Head of caudate nucleus (tissue), 42 donors: ENCODE results near the gene MYO7B.
A peak's percentile ranks its signal among the peaks of the same experiment; 100 is the strongest.
"Not testable (repeated sequence)": the region's sequence is repeated elsewhere in the genome, so short reads cannot be mapped to it uniquely, and the experiment has no call there.

Experiments used
- DNase-seq, 42 donors: peaks; one replicate each; pipeline versions ENCODE4 v3.0.0 to v3.0.0-alpha.2; 2020 to 2021; ENCODE audit warnings: mixed read lengths in 7 of 42
- intact Hi-C: fragments of 100-400 bp; cut with DNase I; formaldehyde crosslinking; loops from one replicate; pipeline ENCODE4 v1.15.0; 2022

MYO7B gene

GRCh38 chr2:127542231-127542630 is 6.7 kb downstream of the MYO7B start:
- intact Hi-C loops: no loop called here
- DNase-seq: no peak

- DNase-seq, intact Hi-C loops: not testable (repeated sequence)
Measured at GRCh38 chr2:127543013-127543501, 7.6 kb downstream of the MYO7B start.

DNA sequence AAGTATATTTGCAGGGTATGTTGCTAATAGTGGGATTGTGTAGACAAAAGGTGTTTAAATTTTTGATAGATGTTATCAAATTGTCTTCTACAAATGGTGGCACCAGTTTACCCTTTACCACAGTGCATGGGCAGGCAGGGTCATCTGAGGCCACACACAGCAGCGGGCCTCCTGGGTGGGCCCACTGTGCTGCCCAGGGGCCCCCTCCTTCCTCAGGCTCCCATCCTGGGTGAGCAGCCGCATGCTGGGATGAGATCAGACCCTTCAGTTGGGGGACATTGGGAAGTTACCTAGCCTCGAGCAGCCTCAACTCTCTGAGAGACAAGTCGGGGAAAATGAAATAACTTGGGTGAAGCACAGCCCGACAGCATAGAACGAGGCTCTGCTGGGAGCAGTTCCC is 9.7 kb downstream of the MYO7B start:
- intact Hi-C loops: no loop called here

DNA sequence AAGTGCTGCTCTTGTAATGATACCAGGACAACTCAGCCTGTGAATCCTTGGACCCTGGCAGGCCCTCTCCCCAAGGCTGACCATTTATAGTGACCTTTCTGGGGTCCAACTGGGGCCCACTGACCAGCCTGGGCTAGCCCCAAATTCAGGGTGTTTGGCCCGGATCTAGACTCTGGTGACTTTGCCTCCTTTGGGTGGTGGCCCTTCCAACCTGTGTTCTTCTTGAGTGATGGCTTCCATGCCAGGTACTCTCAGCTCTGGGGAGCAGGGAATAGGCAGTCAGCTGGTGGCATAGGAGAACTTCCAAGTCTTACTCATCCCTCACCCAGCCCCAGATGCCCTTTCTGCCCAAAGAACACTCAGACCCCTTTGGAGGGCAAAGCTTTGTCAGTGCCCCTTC is 10.3 kb downstream of the MYO7B start:
- intact Hi-C loops: no loop called here
- no peak for DNase-seq

More for the DNA sequence above, 9.7 kb downstream of the MYO7B start:
- no peak for DNase-seq

DNA sequence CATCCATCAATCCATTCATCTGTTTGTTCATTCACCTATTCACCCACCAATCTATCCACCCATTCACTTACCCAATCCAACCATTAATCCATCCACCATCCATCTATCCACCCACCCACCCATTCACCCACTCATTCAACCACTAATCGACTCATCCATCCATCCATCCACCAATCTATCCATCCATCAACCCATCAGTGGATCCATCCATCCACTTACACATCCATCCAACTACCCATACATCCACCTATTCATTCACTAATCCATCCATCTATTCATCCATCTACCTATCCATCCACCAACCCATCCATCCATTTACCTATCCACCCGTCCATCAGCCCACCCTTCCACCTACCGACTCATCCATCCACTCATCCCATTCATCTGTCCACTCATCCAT is 11.3 kb downstream of the MYO7B start:
- DNase-seq: no peak
- intact Hi-C loops: no loop called here

- intact Hi-C loops: no loop called here
Measured at GRCh38 chr2:127551221-127551930, 15.9 kb downstream of the MYO7B start.

GRCh38 chr2:127552336-127552735 is 16.9 kb downstream of the MYO7B start:
- DNase-seq: no peak
- intact Hi-C loops: no loop called here

More at GRCh38 chr2:127551221-127551930, 15.9 kb downstream of the MYO7B start:
- DNase-seq: no peak

- no peak for DNase-seq
- intact Hi-C loops: no loop called here
Measured at GRCh38 chr2:127552846-127553245, 17.4 kb downstream of the MYO7B start.

DNA sequence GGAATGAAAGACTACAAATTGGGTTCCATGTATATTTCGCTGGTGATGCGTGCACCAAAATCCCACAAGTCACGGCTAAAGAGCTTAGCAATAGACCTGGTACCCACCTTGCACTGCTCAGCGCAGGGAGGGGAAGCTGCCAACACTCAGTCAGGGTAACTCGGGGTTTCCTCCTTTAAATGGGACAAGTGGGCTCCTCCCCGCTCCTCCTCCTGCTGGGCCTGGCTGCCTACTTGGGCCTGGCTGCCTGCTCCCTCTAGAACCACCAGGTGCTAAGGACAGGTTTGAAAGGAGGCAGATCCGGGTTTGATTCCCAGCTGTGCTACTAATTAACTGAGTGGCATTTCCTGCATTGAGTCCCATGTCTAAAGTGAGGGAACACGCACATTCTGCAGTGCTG is 23.4 kb downstream of the MYO7B start:
- intact Hi-C loops: no loop called here
- DNase-seq: peak in 4 of 42 donors; percentile 2 to 9 (median 4)

- peak in 3 of 42 donors; percentile 4 to 17 (median 16) for DNase-seq
- intact Hi-C loops: no loop called here
Measured at GRCh38 chr2:127559454-127559853, 24.0 kb downstream of the MYO7B start.

DNA sequence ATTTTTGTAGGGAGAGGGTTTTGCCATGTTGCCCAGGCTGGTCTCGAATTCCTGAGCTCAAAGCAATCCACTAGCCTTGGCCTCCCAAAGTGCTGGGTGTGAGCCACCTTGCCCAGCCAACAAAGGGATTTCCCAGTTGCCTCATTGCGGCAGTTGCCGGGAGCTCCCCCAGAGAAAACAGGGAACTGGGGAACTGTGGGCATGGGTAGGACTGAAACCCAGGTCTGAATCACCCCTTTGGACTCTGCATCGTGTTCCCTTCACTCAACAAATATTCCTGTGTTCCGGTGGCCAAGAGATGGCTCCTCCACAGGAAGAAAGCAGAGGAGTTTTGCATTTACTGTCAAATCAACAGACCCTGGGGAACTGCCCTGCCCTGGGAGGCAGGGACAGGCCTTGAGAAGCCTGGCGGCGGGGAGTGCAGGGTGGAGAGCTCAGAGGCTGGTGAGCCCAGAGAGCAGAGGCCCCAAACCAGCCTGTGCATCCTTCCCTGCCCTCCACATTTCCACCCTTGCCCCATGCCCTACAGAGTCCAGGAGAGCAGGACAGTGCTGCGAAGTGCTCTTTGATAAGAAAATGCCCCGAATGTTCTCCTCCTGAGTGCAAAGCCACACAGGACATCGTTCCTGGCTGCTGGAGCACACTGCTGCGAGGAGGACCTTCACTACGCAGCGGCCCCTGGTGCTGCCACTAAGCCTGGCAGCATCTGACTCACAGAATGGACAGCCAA is 24.9 kb downstream of the MYO7B start:
- DNase-seq: peak in 35 of 42 donors; percentile 9 to 75 (median 41)
- intact Hi-C loops: no loop called here

GRCh38 chr2:127560931-127561280 is 25.4 kb downstream of the MYO7B start:
- intact Hi-C loops: no loop called here
- DNase-seq: no peak

GRCh38 chr2:127561371-127561770 is 25.9 kb downstream of the MYO7B start:
- intact Hi-C loops: no loop called here

GRCh38 chr2:127562936-127563335 is 27.5 kb downstream of the MYO7B start:
- intact Hi-C loops: no loop called here
- no peak for DNase-seq

More at GRCh38 chr2:127561371-127561770, 25.9 kb downstream of the MYO7B start:
- DNase-seq: peak in 2 of 42 donors; percentile 7 to 9

- intact Hi-C loops: no loop called here
- DNase-seq: no peak
Measured at GRCh38 chr2:127563458-127564428, 28.3 kb downstream of the MYO7B start.

GRCh38 chr2:127564429-127565260 is 29.2 kb downstream of the MYO7B start:
- DNase-seq: peak in 2 of 42 donors; percentile 12 to 19
- intact Hi-C loops: no loop called here

DNA sequence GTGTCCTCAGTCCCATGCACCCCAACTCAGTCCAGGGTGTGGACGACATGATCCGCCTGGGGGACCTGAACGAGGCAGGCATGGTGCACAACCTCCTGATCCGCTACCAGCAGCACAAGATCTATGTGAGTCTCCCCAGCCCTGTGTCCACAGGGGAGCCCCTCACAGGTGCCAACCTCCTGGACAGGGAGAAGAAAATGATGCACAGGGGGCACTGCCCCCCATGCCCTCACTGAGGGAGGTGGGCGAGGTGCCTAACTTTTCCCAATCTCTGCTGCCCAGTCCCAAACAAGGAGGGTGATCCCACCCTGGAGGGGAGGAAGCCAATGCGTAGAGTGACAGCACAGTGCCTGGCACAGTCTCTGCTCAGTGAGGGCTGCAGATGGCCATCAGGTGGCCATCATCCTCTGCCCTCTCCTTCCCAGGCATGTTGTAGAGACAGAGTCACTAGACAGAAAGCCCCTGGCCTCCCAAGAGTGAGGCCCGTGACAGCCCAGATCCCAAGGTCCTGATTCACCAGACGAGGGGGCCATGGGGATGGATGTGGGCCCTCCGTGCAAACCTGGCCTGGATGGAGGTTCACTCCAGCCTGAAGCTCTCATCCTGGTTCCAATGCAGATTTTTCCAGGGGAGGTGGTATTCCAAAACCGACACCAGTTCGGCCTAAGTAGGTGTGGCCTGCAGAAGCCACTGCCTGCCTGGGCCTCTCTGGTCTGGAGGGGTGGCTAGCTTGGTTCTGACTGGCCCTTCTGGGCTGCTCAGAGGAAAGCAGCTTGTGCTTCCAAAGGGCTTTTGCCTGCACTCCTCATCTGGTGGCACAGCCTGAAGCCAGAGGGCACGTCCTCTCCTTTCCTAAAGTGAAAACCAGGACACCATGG is 30.0 kb downstream of the MYO7B start:
- intact Hi-C loops: no loop called here
- DNase-seq: peak in 3 of 42 donors; percentile 8 to 30 (median 17)

- intact Hi-C loops: no loop called here
- peak in 1 of 42 donors; percentile 19 for DNase-seq
Measured at GRCh38 chr2:127566139-127566417, 30.6 kb downstream of the MYO7B start.
